NCI-H1417 (cell line): Measurements from ENCODE around the gene ENPP7.
"Not testable (repeated sequence)": the region's sequence is repeated elsewhere in the genome, so short reads cannot be mapped to it uniquely, and the experiment has no call there.

Source experiments
- DNase-seq, 3 experiments: peaks; one replicate each; lab custom pipeline; 2025; lab: John Stamatoyannopoulos, UW

The ENPP7 gene

DNA sequence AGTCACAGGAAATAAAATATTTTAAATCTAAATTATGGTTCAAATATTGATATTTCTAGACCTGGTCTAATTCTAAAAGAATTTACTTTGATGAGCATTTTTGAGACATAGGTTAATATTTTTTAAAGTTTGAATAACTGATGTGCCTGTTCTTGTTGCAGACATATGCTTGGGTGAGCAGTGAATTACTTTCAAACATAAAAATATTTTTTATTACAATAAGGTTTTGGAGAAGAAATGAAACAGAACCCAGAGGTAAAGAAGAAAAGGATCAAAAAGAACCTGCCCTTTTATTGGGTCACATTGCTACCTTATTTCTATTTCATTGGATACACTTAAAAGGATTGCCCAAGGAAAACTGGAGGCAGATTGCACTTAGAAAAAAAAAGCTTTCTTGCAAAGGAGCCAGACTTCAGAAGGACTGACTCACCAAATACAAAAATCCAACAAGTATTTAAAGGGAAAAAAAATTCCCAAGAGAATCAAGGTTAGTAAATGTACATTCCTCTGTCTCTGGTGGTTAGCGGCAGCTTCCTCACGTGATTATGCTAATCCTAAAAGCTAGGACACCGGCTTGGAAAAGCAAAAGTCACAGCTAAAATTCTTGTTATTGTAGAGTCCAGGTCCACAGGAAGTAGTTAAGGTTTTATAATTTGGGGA lies 18.5 kb downstream of the ENPP7 start:
- no peak for DNase-seq

GRCh38 chr17:79749958-79750357 lies 19.2 kb downstream of the ENPP7 start:
- no peak for DNase-seq

GRCh38 chr17:79750650-79751545 lies 20.2 kb downstream of the ENPP7 start:
- DNase-seq = peak in 1 of 3 experiments; percentile 24

DNA sequence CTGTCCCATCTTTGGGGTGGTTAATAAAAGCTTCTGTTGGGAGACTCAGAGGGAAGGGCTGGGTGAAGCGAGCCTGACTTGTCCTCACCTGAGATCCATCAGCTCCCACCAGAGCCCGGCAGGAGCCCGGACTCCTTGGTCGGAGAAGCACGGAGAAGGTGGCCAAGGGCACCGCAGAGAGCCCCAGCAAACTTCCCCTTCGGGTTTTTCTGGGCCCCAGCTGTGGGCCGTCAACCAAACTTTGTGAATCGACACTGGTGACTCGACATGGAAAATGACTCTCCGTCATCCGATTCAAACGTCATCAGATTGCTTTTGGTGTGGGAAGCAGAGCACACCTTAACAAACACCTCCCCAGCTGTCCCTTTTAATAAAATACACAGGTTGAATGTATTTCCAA lies 21.4 kb downstream of the ENPP7 start:
- DNase-seq = no peak

GRCh38 chr17:79754370-79754769 lies 23.6 kb downstream of the ENPP7 start:
- DNase-seq = no peak

- not testable (repeated sequence) for DNase-seq
Observed at GRCh38 chr17:79754903-79755302, 24.2 kb downstream of the ENPP7 start.

DNA sequence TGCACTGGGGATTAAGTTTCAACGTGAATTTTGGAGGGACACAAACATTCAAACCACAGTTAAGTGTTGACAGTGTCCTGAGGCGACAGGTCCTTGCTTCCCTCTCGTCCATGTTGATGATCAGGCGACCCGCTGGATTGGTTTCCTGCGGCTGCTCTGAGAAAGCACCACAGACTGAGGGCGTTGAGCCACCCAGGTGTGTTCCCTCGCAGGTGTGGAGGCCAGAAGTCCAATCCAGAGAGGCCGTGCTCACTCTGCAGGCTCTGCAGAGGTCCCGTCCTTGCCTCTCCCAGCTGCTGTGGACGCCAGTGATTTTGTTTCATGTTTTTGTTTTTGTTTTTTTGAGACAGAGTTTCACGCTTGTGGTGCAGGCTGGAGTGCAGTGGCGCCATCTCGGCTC lies 24.8 kb downstream of the ENPP7 start:
- no peak for DNase-seq

DNA sequence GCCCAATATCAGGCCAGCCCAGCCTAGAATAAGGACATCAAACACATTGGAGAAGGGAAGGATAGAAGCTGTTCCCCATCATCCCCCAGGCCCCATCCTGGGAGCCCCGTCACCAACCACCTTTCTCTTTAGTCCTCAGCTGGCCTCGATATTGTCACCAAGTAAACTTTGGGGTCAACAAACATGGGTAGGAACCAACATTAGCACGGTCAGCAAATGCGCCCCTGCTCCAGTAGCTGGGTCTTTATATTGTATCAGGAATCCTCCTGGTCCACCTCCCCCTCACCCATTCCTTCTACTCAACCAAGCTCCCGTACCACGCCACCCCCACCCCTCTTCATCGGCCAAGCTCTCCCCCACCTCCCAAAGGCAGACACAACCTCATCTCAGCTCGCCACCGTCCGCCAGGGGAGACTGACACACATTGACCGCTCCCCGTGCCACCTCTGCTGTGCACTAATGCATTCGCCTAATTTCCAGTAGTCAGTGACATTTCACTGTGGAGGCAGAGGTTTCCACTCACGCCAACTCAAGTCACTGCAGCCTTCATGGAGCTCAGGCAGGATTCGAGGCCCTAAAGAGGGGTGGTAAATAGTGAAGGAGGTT lies 26.5 kb downstream of the ENPP7 start:
- DNase-seq = no peak

GRCh38 chr17:79758271-79758670 lies 27.5 kb downstream of the ENPP7 start:
- no peak for DNase-seq

DNA sequence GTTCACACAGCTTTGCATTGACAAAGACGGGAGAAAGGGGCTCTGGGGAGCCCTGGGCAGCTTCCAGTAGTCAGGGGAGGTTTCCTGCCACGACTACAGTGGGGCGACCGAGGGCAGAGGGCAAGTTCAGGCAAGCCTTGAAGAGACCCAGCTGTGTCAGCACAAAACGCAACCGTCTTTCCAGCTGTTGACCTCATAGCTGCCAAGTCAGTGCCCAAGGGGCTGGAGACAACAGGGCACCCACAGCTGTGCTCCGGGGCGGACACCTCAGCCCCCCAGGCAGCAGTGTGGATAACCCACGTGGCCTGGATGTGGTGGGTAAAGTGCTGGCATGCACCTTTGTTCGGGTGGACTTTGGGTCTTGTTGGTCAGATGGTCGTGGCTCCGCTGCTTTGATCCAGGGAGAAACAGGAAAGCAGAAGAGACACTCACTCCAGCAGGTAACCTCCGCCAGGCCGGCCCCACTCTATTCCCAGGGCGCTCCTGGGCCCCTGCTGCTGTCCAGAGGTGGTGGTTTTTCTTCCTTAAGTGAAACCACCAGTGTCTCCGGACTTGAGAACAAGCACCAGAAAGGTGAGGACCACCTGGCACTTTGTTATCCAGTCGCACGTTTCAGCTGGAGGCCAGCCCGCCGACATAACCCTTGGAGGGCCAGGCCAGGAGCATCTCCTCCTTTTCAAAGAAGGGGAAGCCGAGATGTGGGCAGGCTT lies 29.6 kb downstream of the ENPP7 start:
- no peak for DNase-seq

DNA sequence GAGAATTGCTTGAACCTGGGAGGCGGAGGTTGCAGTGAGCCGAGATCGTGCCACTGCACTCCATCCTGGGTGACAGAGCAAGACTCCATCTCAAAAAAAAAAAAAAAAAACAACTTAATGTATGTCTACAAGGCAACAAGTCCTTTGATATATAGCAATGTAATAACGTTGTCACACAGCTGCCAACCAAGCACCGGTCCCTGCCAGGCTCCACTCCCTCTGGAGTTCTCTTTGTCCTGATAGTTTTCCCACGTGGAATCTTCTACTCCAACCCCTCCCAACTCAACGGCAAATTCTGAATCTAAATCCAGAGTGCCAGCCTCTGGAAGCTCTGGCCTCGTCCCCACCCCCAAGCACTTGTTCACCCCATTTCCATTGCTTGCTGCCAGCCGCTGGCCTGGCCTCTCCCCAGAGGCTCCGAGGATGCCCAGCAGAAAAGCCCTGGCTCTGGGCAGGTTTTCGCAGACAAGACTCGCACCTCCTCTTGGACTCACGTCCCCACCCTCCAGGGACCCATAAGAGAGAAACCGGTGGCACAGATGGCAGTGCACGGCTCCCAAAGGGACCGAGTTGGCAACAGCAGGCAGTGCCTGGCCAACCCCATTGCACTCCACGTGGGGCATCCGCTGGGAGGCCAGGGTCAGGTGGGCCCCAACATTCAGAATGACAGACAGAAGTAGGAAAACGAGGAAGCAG lies 31.3 kb downstream of the ENPP7 start:
- no peak for DNase-seq

DNA sequence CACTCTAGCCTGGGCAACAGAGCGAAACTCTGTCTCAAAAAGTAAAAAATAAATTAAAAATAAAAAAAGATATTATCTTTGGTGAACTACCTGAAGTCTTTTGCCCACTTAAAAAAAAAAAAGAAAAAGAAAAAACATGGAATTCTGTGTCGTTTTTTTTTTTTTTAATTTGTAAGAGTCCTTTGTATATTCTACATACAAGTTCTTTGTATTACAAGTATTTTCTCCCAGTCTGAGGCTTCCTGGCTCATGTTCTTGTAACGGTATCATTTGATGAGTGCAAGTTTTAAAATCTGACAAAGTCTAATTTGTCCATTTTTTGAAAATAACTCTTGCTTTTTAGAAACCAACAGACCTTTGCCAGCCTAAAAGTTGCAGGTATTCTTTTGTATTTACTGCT lies 35.0 kb downstream of the ENPP7 start:
- DNase-seq = no peak

DNA sequence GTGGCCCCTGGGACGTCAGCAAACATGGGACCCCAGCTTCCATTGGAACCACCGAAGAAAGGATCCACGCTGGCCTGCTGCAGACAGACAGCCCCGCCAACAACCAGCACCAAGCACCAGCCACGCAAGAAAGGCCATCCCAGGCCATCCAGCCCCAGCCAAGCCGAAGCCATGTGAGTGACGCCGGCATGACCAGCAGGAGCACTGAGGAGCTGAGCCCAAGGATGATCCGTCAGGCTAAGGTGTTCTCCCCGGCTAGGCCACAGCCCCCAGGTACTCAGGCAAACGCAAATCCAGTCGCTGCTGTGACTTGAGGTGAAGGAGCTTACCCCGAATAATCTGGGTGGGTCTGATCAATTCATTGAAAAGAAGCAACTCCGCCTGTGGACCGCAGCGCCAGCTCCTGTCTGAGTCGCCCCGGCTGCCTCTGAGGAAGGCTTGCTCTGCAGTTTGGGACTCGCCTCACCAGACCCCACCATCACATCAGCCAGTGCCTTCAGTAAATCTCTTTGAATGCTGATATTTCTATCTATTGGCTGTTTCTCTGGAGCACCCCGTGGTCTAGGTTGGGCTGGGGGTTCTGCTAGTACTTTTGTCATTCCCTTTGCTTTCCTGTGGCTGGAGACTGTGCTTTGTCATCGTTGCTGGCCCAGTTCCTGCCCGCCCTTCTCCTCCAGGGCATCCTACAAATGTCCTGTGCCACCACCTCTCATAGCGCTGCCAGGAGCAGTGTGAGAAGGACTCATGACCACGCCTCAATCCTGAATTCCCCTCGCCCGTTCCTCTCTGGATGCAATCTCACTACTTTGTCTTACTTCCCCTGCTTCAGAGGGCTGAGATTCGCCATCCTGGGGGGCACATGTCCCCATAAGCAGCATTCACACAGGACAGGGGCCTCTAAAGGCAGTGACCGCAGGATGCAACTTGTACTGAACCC lies 39.1 kb downstream of the ENPP7 start:
- DNase-seq = no peak

GRCh38 chr17:79771276-79771675 lies 40.5 kb downstream of the ENPP7 start:
- no peak for DNase-seq

GRCh38 chr17:79772726-79773125 lies 42.0 kb downstream of the ENPP7 start:
- not testable (repeated sequence) for DNase-seq

DNA sequence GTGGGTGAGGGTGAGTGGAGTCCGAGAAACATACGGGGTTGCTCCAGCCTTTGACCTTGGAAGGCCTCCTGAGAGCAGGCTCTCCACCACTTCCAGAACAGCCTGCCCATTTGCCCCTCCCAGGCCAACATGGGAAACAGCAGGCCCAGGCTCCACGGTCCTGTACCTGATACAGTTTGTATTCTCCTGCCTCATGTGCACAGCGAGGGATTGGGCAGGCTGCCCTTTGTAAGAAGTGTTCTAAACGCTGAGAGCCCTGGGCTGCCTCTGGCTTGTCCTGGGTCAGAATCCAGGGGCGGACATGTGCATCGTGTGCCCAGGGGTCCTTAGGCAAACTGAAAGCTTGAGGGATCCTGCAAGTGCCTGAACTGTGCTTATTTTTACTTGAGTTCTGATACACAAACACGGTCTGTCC lies 43.8 kb downstream of the ENPP7 start:
- DNase-seq = no peak

- no peak for DNase-seq
Observed at GRCh38 chr17:79775632-79776031, 44.9 kb downstream of the ENPP7 start.

GRCh38 chr17:79776376-79777119 lies 45.8 kb downstream of the ENPP7 start:
- peak; percentile 30 to 71 (median 33) for DNase-seq

- DNase-seq = peak in 2 of 3 experiments; percentile 81 to 88
Observed at GRCh38 chr17:79777120-79777893, 46.6 kb downstream of the ENPP7 start.
